Stimulated activated CD8-positive, alpha-beta memory T cell treated with anti-CD3 and anti-CD28 coated beads, Interleukin-4, amount 100 ng/mL, for 4 hours (primary cell): Measurements from ENCODE around the gene ZNF214.

Experiments used
- DNase-seq, 2 donors: peaks; one replicate each; pipeline ENCODE4 v3.0.0-alpha.2; 2020; ENCODE audit warnings: low read depth in 2 of 2, low spot score in 1 of 2

The ZNF214 gene

DNA sequence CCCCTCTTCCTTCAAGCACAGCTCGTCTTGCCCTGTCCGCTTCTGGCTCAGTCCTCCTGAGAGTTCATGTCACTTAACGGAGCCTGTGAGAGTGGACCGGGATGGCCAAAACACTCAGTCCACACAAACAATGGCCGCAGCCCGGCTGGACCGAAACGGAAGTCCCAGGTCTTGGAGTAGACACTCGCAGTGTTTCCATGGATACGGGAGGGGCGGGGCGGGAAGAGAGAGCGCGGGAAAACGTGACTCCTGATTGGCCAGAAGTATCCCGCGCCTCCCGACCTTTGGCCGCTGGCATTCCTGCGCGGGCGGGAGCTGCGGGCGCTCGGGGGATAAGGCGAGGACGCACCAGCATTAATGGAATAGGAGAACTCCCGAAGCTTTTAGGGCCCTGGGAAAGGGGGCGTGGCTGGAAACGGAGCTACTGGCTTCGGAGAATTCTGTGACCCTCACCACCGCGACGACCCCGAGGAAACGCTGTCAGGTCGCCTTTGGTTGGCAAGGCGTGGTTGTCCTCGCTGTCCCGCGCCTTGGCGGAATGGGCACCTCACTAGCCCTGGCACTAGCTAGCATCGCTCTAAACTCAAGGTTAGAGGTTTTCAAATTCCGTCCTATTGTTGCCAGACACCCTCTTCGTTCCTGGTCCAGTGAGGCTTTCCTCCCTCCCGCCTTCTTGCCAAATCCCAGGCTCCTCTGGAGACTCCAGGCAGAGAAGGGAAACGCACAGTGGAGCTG, at the start of gene ZNF214, which contains the start of gene NLRP14:
ZNF214 (minus strand) TSS at position 164 of the 735 bp plus-strand sequence. CDS start 17,511 bp downstream, outside the sequence.
NLRP14 (plus strand) TSS at position 297 of the 735 bp plus-strand sequence. CDS start 18,108 bp downstream, outside the sequence.
- DNase-seq, result no peak

DNA sequence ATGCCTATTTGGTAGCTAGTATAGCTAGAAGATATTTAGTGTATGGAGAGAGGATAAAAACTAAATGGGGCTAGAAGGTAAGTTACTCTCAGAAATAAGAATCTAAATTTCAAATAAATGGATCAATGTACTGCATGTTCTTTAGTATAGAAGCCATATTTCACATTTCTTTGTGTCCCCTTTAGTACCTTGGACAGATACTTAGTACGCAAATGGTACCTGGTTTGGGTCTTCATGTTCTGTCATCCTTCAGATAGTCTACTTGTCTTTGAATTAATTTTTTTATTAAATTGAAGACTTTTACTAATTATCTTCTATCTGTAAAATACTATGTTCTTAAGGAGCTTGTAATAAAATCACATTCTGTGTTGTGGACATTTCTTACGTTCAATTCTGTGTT, 42.4 kb upstream of the ZNF214 start:
- no peak for DNase-seq

- no peak for DNase-seq
These were observed 40.7 kb upstream of the ZNF214 start for GRCh38 chr11:7060868-7061267.

DNA sequence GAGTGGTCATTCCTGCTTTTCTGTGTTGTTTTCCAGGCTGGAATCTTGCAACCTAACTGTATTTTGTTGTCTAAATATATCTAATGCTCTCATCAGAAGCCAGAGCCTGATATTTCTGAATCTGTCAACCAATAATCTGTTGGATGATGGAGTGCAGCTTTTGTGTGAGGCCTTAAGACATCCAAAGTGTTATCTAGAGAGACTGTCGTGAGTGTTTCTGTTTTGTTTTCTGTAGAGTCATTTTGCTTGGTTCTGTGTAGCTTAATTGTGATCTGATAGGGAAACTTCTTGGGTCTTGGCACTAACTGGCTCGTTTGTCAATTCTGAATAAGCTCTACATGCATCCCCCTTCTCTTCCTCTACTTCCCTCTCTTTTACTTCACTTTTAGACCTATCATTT, 37.5 kb upstream of the ZNF214 start:
- DNase-seq, result no peak

DNA sequence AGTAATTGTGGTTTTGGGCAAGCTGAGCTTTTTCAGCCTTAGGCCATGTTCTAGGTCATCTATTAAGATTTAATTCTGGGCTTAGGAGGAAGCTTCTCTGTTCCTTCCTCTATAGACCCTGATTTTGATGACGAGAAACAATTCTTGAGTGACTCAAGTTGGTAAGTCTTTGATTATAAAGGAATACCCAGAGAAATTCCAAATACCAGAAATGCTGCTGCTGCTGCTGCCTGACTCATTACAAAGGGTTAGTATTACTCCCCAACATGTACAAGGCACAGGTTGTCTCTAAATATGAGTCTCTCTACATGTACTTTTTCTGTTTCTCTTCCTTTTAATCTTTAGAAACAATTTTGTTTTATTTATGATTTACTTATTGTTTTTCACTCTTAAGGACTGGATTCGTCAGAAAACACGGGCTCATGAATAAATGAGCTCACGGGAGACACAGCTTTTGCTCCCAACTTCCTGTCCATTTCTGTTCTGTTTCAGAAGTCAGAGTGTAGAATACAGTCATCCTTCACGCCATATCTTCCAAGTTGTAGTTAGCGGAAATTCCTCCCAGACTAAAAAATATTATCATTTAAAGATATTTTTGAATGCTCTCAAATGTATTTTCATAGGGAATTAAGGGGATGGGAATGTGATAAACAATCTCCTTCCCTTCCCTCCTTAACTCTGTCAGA, 36.8 kb upstream of the ZNF214 start:
- DNase-seq, result no peak

DNA sequence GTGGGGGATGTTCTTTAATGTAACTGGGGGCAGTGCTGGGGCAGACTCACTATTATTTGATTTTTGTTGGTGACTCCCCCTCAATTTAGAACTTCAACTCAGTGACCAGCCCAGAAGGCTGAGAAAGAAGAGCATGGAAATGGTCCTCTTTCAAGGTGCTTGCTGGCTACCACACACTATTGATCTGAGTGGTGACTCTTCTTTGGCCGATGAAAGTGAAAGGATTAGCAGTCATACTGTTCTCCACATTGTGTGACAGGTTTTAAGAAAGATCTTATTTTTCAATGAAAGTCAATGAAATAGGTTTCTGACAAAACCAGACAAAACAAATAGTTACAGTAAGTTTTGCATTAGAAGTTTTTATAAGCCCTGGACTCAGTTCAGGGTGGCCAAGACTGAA, 30.0 kb upstream of the ZNF214 start:
- no peak for DNase-seq

- DNase-seq, result no peak
These were observed 26.5 kb upstream of the ZNF214 start for GRCh38 chr11:7046474-7047175.

DNA sequence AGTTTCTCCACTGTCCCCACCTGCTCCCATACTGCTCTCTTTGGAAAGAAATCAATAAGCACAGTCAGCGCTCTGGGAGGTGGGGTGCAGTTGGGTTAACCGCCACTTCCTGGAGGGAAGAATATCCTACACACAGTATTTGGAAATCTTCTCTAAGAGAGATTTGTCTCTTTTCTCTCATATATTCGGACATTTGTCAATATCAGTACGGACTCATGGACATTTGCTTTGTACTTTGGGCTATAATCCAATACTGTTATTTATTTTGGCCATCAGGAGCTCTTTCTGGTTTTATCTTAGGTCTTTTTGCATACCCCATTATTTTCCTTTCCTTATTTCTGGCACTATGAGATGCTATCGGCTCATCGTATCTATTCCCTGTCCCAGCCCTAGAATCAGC, 13.9 kb upstream of the ZNF214 start:
- DNase-seq, result no peak

DNA sequence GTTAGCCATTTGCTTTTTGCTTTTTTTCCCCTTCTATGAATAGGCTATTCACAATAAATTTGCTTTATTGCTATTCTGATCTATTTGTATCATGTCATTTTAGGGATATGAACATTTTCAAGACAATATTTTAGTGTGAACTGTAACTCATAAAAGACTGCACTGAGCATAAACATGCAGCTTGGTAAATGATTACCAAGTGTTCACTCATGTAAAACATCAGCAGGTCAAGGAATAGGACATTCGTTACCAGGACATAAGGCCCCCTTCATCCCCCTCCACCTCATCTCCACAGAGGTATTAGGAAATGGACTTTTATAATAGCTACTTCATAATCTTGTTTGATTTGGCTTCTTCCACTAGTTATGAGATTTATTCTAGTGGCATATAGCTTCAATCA, 12.5 kb upstream of the ZNF214 start:
- DNase-seq, result no peak

- DNase-seq, result no peak
These were observed 11.3 kb upstream of the ZNF214 start for GRCh38 chr11:7031471-7031871.

DNA sequence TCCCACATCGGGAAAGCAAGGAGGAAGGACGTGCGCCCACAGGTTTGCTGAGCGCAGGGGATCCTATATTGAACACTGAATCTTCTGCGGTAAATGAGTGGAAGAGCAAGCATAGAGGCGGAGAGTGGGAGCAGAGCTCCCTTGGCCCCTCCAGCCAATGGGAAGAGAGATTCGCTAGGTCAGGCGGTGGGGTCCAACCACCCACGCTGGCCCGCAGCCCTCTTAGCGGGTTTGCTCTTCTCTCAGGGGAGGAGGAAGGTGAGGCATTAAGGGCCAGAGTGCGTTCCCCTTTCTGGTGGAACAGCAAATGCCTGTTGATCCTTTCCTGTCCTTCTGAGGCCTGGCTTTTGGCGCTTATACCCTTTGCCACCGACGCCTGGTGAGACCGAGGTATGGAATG, 10.7 kb upstream of the ZNF214 start:
- DNase-seq, result no peak

- no peak for DNase-seq
These were observed 8.0 kb upstream of the ZNF214 start for GRCh38 chr11:7028141-7028540.

GRCh38 chr11:7021318-7021717, 1.2 kb upstream of the ZNF214 start:
- DNase-seq, result no peak

- no peak for DNase-seq
These were observed 505 bp downstream of the ZNF214 start for GRCh38 chr11:7019500-7020182.

- no peak for DNase-seq
These were observed 4.1 kb downstream of the ZNF214 start for GRCh38 chr11:7016011-7016410.

DNA sequence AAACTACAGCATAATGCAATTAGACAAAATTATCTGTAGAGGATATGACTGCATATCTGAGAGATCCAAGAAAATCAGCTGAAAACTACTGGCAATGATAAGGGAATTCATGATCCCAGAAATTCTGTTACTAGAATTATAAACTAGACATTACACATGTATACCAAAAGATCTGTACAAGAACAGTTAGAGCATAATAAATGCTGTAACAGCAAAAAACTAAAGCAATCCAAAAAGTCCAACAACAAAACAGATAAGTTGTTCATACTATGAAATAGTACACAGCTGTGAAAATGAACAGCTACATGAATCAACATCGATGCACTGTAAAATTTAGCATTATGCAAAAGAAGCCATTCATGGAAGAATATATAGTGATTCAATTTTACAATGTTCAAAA, 6.0 kb downstream of the ZNF214 start:
- no peak for DNase-seq

DNA sequence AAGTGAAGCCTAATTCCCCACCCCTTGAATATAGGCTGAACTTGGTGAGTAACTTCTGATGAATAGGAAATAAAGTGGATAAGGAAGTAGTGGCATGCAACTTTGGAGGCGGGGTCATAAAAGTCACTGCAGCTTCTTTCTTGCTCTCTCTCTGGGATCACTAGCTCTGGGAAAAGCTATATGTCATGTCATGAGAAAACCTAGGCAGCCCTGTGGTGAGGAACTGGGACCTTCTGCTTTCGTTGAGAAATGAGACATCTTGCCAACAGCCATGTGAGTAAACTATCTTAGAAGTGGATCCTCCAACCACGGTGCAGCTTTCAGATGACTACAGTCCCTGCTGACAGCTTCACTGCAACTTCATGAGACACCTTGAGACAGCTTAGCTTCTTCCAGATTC, 15.7 kb downstream of the ZNF214 start:
- DNase-seq, result no peak

GRCh38 chr11:6995703-6996102, 24.4 kb downstream of the ZNF214 start:
- no peak for DNase-seq

- DNase-seq, result no peak
These were observed 27.4 kb downstream of the ZNF214 start for GRCh38 chr11:6992457-6993417.

- DNase-seq, result no peak
These were observed 28.1 kb downstream of the ZNF214 start for GRCh38 chr11:6992026-6992425.
